ENCODE measurements around the gene TSPAN10.

The TSPAN10 gene

DNA sequence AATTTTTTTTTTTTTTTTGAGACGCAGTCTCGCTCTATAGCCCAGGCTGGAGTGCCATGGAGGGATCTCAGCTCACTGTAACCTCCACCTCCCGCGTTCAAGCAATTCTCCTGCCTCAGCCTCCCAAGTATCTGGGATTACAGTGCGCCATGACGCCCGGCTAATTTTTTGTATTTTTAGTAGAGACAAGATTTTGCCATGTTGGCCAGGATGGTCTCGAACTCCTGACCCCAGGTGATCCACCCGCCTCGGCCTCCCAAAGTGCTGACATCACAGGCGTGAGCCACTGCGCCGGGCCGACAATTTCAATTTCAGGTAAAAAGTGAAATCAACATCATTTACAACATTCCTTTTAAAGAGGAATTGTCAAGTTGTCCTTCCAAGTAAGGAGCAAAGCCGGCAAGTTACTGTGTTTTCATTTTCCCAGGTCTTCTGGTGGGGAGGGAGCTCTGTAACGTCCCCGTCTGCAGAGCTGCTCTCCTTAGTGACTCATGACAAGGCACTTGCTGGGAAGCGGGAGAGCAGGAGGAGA, 957 bp upstream of the TSPAN10 start:
- no peak for DNase-seq

DNA sequence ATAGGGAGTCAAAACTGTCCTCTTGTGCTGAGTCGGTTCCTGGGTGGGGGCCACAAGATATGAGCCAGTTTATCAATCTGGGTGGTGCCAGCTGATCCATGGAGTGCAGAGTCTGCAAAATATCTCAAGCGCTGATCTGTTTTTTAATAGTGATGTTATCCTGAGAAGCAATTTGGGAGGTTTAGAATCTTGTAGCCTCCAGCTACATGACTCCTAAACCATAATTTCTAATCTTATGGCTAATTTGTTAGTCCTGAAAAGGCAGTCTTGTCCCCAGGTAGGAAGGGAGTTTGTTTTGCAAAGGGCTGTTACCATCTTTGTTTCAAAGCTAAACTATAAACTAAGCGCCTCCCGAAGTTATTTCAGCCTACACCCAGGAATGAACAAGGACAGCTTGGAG, 1.7 kb downstream of the TSPAN10 start:
- DNase-seq: no peak

DNA sequence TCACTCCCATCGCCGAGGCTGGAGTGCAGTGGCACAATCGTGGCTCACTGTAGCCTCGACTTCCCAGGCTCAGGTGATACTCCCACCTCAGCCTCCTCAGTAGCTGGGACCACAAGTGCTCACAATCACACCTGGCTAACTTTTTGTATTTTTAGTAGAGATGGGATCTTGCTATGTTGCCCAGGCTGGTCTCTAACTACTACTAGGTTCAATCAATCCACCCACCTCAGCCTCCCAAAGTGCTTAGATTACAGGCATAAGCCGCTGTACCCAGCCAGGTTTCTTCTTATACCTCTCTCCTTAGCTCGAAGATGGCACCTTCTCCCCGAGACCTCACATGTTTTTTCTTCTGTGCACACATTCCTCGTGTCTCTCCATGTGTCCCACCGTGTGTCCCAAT, 3.0 kb downstream of the TSPAN10 start:
- DNase-seq: no peak

DNA sequence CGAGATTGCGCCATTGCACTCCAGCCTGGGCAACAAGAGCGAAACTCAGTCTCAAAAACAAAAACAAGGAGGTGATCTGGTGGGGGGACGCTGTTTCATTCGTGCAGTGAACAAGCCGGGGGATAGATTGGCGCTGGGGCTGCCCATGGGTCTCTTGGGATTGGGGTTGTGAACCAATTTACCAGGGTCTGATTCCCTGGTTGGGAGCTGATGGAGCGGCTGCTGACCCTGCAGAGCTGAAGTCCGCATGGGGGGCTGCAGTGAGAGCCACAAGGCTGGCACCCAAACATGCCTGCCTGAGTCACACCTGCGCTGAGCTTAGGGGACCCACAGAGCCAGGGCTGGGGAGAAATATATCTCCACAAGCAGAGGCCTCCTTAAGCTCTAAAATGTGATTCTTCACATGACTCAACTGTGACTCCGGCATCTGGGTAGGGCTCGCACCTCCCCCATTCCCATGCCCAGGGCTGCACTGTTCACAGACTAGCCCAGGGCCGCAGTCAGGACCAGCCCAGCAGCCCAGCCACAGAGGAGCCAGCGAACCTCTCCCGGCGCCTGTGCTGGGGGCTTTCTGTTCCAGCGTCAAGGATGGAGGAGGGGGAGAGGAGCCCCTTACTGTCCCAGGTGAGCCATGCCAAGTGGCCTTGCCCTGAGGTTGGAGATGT, 5.0 kb downstream of the TSPAN10 start:
- no peak for DNase-seq

DNA sequence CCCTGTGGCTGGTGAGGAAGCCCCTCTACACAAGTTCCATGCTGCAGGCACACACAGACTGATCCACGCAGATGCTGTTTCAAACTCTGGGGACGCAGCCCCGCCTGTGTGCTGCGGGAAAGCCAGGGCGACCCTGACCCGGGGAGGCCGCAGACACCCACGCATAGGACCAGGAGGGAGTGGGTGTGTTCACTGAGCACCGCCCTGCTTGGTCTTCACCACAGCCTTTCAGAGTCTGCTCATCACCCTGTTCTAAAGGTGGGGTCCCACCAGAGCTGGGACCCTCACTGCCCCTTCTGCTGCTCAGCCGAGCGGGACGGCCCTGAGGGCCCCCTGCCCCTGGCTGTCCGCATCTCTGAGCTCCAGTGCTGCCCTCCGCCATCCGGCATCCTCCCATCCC, 7.5 kb downstream of the TSPAN10 start:
- no peak for DNase-seq

DNA sequence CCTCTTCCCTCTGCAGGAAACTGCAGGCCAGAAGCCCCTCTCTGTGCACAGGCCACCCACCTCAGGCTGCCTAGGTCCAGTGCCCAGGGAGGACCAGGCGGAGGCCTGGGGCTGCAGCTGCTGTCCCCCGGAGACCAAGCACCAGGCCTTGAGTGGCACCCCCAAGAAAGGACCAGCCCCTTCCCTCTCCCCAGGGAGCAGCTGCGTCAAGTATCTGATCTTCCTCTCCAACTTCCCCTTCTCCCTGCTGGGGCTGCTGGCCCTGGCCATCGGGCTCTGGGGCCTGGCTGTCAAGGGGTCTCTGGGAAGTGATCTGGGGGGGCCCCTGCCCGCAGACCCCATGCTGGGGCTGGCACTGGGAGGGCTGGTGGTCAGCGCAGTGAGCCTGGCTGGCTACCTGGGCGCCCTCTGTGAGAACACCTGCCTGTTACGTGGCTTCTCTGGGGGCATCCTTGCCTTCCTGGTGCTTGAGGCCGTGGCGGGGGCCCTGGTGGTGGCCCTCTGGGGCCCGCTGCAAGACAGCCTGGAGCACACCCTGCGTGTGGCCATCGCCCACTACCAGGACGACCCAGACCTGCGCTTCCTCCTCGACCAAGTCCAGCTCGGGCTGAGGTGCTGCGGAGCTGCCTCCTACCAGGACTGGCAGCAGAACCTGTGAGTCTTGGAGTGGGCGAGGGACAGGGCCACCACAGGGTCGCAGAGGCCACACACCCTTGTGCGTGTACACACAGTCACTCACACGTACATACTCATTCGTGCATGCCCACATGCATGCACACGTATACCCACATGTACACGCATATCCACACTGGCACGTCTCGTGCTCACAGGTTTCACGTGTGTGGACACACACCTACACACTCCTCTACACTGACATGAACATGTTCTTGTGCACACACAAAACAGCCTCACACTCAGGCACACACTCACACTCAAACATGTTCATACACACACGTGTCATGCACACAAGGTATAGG, 8.3 kb downstream of the TSPAN10 start:
- DNase-seq: no peak

DNA sequence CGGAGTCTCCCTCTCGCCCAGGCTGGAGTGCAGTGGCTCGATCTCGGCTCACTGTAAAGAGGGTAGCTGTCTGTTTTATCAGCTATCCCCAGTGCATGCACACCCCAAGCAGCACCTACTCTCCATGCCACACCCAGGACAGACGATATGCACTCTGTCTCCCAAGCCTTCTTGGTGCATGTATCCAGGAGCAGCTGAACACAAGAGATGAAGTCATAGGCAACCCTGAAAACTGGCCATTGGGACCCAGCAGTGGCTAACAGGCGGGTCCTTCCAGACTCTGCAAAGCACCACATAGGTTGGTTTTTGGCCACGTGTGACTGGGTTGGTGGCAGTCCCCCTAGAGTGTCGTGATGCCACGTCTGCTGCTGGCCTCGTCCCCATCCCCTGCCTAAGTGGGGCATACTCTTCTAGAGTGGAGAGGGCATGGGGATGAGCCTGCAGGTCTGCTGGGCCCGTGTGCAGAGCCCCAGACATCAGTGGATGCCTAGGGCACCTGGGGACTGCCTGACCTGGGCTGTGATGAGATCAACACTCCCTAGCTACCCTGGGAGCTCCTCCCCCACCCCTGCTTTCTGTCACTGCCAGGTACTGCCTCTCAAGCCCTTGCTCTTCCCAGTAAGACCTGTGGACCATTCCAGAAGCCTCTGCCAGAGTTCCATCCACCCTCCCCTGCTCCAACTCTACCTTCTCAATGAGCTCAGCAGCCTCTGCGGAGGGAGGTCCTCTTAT, 10.0 kb downstream of the TSPAN10 start:
- DNase-seq: no peak

DNA sequence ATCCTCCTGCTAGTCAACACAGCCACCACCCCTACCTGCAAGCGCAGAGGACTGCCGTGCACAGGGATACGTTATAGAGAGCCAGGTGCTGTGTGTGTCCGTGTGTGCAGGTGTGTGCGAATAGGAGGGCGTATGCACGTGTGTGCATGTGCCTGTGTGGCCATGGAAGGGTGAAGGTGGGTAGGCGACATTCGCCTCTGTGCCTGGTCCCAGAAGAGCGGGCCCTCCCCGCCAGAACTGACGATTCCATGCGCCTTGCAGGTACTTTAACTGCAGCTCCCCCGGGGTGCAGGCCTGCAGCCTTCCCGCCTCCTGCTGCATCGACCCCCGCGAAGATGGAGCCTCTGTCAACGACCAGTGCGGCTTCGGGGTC, 10.6 kb downstream of the TSPAN10 start:
- DNase-seq: no peak

DNA sequence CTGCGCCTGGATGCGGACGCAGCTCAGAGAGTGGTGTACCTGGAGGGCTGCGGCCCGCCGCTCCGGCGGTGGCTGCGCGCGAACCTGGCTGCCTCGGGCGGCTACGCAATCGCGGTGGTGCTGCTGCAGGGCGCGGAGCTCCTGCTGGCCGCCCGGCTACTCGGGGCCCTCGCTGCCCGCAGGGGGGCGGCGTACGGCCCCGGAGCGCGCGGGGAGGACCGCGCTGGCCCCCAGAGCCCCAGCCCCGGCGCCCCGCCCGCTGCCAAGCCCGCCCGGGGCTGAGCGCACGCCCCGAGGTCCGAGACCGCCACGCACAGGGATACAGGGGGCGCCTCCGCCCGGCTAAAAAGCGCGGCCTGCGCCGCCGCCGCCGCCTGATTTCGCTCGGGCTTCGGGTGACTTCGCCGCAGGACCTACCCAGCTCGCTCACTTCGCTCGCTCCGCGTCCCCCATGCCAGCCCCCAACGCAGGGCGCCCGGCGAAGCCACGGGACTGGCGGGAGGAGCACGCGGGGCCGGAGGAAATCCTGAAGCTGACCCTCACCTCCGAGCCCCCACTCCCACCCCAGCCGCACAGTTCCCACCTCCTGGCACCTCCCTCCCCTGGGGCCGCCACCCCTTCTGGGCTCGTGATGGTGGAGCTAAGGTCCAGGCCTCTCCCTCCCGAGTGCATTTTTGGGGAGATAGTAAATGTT, 11.2 kb downstream of the TSPAN10 start:
- no peak for DNase-seq

DNA sequence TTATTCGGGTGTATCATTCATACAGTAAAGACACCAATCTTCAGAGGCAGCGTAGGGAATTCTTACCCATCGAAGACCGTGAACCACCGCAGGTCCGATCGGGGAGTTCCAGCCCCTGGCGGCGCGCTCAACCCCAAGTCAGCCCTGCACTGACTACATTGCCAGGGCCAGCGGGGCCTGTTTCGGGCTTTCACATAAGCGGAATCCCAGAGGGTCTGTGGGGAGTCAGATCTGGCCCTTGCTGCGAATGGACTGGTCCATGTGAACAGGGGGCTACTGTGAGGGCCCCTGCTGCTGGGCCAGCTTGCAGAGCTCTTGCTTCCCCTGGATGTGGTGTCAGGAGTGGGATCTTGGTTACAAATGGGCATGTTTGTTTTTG, 11.7 kb downstream of the TSPAN10 start:
- DNase-seq: no peak

DNA sequence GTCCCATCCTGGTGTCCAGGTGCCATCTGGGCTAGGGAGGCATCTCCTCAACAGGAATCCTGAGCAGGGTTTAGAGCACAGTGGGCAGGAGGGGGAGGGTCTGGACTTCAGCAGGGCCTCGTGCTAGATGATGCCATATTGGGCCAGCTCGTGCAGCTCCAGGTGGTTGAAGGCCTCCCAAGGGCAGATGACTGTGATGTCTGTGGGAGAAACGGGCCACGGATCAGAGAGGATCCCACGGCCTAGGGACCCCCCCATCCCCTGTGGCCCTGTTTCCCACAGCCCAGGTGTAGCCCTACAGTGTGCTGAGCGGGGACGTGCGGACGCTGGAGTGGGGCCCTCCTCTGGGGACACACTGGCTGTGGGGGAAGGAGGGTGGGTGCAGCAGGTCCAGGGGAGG, 14.0 kb downstream of the TSPAN10 start:
- DNase-seq: no peak

DNA sequence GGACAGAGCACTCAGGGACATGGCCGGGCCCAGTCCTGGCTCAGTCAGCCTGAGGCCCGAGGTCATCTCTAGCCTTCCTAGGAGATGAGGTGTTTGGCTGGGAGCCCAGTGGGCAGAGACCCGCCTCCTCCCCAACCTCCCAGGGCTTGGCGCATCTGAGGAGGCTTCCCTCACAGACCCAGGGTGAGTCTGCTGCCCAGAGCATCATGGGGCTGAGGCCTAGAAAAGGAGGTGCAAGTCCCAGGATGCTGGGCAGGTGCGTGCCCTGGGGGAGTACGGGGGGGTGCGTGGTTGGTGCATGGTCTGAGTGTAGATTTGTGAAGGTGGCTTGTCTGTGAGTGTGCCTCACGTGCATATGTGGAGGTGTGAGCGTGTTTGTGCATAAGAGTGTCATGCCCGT, 14.7 kb downstream of the TSPAN10 start:
- DNase-seq: no peak

DNA sequence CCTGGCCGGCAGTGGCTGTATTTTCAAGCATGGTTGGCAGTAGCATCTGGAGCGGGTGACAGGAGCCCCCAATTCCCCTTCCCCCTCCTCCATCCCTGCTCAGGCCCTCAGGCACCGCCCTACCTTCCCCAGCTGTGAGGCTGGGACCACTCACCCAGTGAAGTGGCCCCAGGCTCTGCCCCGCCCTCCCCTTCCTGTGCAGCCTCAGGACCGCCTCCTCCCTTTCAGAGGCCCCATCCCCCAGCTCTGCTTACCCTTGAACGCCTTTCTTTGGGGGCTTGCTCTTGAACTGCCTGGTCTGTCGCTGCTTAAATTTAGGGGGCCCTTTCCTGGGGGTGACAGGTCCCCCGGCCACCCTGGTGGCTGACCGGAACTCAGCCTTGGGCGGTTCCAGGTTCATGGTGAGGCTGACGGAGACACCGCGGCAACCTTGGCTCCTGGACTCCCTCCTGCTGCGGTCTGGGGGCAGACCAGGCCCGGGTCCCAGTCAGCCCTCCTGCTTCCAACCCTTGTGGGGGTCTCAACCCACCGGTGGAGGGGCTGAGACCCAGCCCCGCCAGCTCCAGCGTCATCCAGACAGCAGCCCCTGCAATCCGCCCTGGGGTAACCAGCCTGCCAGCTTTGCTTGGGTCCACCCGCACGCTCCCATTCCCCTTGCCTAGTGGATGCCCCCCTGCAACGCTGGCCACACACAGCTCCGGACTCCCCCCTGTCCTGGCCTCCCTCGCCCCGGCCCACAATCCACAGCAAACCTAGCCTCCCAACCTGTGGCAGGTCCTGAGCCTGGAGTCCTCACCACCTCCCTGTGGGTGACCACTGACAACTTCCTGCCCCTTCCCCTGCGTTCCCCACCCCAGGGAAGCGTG, 16.1 kb downstream of the TSPAN10 start:
- no peak for DNase-seq

DNA sequence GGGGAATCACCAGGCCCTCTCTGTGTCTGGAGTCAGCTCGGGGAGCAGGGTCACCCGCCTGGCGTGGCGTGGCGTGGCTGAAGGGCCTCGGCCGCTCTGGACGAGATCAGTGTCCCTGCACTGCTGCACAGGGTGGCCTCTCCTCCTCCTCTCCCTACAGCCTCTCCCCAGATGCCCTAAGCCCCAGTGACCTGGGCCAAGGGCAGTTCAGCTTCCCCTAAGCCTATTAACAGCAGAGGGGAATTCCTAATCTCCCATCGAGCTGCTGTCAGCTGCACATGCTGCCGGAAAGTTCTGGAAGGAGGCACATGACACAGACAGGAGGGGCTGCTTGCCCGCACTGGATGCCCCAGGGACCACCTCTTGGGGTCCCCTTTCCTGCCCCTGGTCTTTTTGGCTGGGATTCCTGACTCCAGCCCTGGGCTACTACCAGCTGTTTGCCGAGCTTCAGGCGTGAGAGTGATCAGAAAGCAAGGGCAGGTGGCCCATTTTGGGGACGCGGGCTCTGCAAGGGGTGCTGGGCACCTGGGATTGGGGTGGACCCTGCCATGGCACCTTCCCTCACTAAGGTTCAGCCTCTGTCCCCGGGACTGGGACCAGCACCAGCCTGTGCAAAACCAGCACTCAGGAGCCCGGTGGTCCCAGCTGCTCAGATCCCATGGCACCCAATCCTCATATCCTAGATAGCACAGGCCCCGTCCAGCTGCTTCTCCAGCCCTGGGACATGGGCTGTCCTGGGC, 18.6 kb downstream of the TSPAN10 start:
- no peak for DNase-seq

DNA sequence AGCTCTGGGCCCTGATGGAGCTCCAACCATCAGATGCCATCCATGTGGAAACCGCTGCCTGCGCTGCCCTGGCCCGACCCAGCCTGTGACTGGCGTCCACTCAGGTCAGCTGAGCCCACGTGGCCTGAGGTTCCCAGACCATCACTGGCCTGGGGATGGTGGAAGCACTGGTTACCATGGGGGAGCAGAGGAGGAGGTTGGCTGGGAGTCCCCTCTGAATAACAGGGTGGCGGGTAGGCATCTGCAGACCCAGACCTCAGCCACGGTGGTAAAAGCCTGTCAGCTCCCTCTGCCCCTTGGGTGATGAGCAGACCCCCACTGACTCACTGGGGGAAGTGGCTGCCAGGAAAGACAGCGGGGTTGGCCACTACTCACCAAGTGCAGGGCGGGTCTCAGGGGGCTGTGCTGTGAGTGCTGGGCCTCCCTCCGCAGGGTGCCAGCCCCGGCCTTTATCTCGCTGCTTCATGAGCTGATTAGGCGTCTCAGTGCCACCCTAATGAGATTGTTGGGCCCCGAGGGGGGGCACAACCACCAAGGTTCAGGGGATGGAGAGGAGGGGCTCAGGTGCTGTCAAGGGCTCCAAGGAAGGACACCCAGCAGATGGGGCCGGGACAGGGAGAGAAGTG, 19.2 kb downstream of the TSPAN10 start, which contains the start of gene PDE6G:
TSS of gene PDE6G (minus strand) at position 425 of the 626 bp plus-strand sequence. CDS start 3,237 bp downstream, outside the sequence.
- no peak for DNase-seq

DNA sequence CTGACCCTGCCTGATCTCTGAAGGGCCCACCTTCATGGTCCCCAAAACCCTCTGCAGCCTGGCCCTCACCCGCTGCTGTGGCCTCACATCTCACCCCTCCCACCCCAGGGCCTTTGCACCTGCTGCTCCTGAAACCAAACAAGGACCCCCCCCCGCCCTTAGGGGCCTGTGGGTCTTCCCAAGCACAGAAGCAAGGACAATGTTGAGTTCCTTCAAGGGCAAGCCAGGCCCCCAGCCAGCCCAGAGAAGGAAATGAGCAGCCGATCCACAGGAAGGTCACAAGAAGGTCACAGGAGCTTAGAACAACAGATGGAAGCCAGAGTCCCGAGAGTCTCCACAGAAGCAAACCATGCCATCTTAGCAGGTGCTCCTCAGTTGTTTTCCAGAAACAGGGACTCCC, 19.8 kb downstream of the TSPAN10 start:
- no peak for DNase-seq

DNA sequence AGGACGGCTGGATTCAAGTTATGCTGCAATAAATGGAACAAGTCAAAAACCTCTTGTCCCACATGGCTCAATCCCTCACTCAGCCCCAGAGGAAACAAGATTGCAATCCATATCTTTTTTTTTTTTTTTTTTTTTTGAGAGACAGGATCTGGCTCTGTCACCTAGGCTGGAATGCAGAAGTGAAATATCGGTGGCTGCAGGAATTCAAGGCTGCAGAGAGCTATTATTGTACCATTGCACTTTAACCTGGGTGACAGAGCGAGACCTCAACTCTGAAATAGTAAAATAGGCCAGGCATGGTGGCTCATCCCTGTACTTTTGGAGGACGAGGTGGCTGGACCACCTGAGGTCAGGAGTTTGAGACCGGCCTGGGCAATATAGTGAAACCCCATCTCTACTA, 22.0 kb downstream of the TSPAN10 start:
- DNase-seq: no peak

DNA sequence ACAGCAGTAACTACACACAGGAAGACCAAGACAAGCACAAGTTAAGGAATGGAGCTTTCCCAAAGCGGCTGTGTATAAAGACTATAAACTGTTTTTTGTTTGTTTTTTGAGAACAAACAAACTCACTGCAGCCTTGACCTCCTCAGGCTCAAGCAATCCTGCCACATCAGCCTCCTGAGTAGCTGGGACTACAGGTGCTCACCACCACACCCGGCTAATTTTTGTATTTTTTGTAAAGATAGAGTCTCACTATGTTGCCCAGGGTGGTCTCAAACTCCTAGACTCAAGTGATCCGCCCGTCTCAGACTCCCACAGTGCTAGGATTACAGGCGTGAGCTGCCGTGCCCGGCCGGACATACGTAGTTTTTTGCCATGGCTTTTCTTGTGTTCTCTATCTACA, 23.4 kb downstream of the TSPAN10 start:
- DNase-seq: no peak

DNA sequence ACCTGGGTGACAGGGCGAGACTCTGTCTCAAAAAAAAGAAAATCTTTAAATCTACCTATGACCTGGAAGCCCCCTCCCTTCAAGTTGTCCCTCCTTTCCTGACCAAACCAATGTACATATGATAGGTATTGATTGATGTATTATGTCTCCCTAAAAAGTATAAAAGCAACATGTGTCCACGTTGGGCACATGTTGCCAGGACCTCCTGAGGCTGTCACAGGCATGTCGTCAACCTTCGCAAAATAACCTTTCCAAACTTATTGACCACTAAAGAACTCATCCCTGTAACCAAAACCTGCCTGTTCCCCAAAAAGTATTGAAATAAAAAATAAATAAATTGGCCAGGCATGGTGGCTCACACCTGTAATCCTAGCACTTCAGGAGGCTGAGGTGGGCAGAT, 25.0 kb downstream of the TSPAN10 start:
- no peak for DNase-seq

DNA sequence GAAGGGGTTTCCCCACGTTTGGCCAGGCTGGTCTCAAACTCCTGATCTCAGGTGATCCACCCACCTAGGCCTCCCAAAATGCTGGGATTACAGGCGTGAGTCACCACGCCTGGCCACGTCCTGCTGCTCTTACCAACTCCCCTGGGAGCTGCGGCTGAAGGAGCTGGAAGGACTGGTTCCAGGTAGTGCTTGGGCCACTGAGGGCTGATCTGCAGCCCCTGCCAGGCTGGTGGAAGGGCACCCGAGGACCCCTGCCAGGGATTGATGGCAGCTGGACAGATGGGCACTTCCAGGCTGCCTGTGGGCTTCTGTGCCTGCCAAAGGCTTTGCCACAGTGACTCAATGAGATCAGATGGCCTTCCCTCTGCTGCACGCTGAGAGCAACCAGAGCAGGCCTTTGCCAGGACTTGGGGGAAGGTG, 27.1 kb downstream of the TSPAN10 start:
- DNase-seq: no peak

Measured in NK-92 treated with Interleukin-12 subunit alpha and Interleukin-12 subunit beta, amount 100 ng/mL, for 24 hours (cell line).